NCI-H460 (cell line): ENCODE data around the gene ZNF423. TPM values are rescaled to one million over a fixed set of nuclear protein-coding genes. Genes with fewer than 3 reads are reported as not detected.

Experiments used
- DNase-seq: peaks from one replicate; pipeline ENCODE4 v3.0.0-alpha.2; 2016; ENCODE audit warnings: low read depth; ENCODE audit errors: extremely low read depth
- total RNA-seq: library from RNA; depleted of rRNA; stranded (reverse); fragments of >200 nt; shearing (Covaris generic); gene quantifications from 2 replicates; pipeline ENCODE4 v1.2.3, GENCODE V29; 2014

ZNF423 gene
- total RNA-seq, 1 experiment from 2014 or later: not detected

DNA sequence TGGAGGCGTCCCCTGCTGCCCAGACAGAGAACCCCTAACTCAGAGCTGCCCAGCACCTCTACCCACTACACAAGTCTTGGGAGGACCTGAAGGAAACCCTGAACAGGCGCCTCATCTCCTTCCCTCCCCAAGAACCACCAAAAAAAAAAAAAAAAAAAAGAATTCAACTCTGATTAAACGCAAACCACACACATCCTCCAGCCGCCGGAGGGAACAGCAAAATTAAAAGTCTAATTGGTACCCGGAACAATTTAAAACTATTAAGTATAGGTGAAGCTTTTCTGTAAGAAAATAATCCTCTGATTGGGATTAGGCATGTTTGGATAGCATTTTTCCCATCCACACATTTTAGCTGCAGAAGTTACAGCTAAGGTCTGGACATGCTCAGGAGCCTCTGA, 202.7 kb downstream of the ZNF423 start:
- DNase-seq: no peak

DNA sequence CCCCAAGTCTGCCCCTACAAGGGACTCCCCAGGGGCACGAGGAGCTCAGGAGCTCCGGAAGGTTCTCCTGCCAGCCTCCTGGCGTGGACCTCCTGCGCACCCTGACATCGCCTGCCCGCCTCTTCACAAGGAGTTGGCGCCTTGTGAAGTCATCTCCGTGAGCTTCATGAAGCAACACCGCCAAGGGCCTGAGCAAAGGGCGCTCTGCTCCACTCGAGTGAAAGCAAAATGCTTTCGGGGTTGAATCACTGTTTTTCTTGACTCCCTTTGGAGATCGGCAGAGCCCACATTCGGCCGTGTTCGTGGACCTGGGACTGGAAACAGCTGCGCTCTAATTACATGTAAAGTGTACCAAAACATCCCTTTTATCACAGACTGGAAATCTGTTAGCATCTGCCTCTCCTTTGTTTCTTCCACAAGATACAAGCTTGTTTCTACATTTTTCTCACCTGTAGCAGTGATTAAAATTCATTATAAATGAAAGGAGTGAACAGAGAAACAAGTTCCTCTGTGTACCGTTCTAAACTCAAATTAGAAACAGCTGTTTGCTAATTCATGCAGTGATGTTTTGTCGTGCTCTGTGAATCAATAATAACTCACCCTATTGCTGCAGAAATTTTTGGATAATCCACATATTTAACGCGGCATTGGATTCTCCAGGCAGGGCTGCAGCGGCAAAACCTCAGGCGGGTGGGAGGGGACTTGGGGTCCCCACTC, 203.3 kb downstream of the ZNF423 start:
- DNase-seq: no peak

DNA sequence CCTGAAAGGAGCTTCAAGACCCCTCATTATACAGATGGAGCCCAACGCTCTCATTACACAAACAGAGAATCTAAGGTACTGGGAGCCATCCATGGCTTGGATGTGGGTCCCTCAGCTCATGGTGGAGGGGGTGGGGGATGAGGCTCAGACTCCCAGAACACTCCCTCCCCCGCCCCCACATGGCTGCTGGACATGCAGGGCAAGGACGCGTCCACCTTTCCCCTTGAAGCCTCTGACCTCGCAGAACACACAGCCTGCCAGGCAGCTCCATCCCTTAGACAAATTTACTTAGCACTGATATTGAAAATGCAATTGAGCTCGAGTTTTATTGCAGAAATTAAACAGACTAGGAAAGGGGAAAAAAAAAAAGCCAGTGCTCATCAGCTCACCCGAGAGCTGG, 203.9 kb downstream of the ZNF423 start:
- no peak for DNase-seq

DNA sequence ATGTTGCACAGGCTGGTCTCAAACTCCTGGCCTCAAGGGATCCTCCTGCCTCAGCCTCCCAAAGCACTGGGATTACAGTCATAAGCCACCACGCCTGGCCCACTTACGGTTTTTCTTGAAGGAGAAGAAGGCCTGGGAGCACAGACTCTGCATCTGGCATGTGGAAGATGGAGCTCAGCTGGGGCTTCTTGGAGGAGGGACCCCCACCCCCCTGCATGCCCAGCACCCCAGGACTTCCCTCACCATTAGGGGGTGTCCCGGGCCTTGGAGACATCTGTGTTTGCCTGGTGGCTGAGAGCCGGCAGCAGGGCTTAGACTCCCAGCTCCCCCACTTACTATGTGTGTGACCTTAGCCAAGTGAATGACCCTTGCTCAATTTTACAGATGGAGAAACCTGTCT, 204.7 kb downstream of the ZNF423 start:
- DNase-seq: no peak

DNA sequence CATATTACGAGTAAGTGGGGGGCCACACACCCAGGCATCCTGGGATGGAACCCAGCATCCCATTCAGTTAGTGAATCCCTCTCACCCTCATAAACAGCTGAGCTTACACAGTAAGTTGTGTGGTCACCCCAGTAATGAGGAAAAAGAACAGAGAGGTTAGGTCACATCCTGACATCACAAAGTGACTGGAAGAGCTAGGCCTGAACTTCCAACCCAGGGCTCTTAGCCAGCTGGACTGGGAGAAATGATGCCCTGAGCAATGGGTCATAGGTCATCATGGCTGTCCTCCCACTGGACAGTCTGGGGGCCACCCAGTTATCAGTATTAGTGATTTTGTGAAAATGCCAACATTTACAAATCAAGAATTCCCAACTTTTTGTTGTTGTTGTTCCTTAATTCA, 205.3 kb downstream of the ZNF423 start:
- no peak for DNase-seq

DNA sequence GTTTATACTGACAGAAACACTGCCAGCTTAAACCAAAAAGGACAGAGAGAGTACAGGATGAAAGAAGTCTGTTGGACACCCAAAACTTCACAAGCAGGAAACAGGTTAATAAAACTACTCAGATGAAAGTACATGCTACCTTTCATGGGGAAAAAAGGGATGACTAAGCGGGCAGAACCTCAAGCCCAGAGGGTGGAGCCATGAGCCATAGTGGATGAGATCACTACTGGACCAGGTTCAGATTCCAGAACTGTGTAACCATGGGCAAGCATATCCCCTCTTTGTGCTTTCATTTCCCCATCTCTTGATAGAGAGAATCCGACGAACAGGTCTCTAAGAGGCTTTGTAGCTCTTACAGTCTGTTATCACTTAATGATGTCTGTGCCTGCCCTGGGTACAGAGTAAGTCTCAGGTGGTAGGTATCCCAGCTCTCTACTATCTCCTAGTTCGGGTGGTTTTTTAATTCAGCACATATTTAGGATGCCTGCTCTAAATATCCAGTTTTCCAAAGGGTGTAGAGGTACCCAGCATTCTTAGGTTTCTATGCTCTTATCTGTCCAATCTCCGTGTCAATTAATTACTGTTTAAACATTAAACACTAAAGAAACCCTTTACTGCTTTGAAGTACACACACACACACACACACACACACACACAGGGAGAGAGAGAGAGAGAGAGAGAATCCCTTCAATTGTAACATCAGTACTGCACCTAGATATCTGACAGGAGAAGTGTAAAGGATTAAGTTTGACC, 206.7 kb downstream of the ZNF423 start:
- DNase-seq: no peak

DNA sequence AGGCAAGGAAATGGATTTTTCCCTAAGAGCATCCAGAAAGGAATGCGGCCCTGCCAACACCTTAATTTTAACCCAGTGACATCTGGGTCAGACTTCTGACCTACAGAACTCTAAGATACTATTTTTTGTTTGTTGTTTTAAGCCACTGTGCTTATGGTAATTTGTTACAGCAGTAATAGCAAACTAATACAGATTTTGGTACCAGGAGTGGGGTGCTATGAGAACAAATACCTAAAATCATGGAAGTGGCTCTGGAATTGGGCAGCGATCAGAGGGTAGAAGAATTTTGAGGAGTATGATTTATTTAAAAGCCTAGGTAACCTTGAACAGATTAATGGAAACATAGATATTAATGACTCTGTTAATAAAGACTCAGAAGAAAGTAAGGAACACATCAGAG, 208.2 kb downstream of the ZNF423 start:
- DNase-seq: no peak

DNA sequence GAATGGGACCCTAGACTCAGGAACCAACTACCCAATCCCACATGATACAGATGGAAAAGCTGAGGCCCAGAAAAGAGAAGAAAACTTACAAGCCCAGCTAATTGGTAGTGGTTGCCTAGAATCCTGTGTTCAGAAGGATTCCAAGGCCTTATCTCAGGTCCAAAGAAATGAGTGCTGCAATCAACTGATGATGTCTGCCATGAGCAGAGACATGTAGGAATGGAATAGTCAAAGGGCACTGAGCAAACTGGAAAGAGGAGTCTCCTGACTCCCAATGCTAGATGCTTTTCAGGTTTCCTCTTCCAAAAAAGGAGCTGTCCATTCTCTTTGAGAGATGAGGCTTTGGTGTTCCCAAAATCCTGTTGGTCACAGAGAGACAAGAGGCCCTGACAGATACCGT, 210.6 kb downstream of the ZNF423 start:
- no peak for DNase-seq

DNA sequence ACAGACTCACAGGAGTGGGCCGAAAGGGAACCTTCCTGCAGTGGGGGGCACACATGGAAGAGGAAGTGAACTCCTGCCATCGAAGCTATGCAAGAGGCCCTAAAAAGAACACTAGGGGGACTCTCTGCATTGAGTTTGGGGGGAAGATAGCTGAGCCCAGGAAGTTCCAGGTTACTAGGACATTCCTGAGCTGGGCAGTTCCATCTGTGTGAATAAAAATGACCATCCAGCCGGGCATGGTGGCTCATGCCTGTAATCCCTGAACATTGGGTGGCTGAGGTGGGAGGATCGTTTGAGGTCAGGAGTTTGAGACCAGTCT, 211.8 kb downstream of the ZNF423 start:
- no peak for DNase-seq

DNA sequence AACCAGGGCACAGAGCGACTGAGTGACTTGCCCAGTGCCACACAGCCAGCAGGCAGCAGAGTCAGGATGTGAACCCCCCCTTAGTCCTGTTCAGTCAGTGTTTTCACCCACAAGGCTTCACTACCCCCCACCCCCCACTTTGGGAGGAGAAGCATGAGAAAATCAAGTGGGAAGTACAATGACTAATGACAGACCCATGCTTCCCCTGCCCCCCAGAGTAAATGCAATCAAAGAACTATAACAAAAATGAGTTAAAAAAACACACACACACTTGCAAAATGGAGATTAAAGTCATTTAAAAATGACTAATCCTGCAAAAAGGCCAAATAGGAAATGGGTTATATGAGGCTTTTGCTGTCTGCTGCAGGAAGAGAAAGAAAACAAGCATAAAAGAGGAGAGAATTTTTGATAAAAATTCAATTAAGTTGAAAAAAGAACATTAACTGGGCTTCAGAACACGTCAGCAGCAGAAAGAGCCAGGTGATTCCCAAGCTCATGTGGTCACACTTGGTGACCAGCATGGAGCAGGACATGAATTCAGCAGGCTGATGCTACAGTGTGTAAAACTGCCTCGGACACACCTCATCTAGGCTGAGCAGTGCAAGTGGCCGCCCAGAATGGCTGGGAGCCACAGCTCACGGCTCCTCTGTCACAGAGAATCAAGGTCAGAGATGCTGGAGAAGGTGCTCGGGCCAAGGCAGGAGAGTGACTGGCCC, 212.3 kb downstream of the ZNF423 start:
- no peak for DNase-seq

DNA sequence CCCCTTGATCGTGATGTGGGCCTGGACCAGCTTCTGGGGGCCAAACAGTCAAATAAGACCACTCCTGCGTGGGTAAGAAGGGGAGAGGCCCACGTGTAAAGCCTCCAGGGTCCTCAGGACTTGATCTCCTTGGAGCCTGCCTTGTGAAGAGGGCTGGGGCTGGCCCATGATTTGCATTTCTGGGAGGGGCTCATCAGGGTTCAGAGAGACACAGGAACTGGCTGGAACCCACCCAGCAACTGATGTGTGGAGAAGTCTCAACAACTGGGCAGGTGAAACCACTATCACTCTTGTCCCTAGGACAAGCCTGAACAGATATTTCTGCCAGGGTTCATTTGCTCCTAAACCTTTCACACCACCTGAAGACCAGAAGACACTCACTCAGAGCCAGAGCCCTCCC, 214.7 kb downstream of the ZNF423 start:
- DNase-seq: no peak

DNA sequence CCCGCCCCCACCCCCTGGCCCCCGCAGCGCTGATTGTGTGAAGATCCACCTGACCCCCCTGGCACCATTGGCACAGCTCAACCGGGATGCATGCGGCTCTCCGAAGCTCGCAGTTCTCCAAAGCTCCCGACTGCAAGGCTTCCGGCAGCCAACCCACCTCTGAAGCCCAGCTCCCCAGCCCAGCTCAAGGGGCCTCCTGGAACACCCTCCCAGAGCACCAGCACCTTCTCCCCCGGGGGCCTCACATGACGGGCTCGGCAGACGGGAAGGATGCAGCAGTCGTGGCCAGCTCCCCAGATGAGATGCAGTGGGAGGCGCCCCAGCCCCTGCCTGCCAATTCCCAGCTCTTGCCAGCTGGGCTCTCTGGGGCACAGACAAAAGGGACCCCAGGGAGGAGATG, 215.3 kb downstream of the ZNF423 start:
- DNase-seq: no peak

DNA sequence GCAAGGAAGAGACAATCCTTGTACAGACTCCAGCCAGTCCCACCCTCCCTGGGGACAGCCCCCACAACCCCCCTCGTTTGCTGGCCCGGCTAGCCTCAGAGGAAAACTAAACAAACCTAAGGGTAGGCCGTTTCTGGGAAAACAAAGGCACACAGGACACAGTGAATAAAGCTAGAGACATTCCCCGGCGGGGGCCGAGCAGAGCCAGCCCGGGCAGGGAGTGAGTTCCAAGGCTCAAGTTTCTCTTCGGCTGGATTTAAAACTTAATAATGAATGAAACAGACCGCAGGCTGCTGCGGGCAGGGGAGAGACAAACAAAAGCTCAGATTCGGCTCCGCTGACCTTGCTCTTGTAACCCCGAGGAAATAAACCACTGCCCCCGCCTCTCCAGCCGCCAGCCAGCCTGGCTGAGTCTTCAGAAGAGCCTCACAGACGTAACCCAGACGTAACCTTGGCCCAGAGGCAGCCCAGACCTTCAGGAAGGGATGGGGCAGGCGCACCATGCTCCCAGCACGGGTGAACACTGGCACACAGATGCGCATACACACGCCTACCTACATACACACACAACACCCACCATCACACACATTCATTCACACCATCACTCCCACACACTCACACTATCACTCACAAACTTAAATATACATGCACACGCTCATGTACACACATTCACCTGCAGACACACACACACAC, 216.0 kb downstream of the ZNF423 start:
- DNase-seq: no peak

DNA sequence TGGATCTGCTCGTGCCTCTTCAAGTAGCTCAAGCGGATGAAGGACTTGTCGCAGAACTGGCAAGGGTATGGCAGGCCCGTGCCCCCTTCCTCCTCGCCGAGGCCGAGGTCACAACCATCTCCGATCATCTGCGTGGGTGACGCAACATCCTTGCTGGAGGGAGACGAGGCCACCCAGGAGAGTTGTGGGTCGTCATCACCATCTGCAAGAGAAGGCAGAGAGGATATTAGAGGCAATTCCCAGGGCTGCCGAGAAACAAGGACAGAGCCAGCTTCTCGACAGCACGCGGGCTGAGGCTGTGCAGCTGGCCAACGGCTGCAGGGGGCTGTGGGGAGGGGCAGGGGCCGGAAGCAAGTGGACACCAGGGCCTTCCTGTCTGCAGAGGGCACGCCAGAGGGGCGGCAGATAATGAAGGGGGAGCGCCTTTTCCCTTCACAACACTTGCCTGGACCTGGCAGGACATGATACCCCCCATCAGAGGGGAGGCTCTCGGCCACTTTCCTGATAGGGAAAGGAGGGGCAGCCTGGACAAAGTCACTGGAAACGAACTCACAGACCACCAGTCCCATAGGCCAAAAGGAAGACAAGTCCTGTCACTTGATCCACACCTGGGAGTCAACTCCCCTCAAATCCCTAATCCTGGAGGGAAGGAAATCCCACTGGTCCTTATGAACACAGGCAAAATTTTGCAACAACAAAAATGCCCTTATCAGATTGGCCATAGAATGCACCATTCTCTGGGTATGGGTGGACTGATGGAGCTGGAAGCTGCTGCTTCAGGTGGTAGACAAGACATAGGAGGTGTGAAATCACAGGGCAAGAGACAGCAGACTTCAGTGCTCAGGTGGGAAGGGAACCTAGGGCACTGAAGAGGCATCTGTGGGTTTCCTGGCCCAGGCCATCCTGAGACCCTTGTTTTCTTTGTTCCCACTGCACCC, 217.0 kb downstream of the ZNF423 start:
- DNase-seq: no peak

DNA sequence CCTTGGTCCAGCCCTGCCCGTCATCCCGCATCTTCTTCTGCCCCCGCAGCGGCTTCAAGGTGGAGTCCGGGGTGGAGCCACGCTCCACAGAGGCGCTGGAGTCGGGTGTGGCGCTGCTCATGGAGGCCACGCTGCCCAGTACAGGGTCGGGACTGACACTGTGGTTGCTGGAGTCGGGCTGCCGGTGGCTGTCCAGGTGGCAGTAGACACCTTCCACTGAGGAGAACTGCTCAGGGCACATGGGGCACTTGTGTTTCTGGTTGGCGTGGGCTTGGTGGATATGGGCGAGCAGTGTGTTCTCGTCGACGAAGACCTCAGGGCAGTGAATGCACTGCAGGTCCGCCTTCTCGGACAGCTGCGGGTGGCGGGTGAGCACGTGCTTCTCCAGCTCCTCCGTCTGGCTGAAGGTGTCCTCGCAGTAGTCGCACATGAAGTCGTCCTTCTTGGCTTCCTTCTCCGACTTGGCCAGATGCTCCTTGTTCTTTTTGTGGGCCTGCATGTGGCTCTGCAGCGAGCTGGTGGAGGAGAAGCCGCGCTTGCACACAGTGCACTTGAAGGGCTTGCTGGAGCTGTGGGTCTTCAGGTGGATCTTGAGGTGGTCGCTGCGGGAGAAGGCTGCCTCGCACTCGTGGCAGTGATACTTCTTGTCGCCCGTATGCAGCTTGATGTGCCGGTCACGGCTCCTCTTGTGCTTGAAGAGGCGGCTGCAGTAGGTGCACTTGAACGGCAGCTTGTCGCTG, 217.8 kb downstream of the ZNF423 start:
- DNase-seq: no peak

DNA sequence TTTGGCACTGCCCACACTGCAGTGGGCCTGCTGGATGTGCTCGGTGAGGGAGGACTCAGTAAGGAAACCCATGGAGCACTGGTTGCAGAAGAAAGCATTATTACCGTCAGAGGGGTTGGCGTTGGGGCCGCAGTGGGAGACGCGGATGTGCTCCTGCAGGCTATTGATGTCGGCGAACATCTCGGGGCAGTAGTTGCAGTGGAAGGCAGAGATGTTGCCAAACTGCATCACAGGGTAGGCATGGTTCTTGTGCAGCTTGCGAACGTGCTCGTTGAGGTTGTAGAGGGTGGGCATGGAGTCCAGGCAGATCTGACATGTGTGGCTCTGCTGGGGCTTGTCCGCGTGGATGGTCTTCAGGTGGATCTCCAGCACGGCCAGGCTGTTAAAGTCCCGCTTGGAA, 218.4 kb downstream of the ZNF423 start:
- no peak for DNase-seq

DNA sequence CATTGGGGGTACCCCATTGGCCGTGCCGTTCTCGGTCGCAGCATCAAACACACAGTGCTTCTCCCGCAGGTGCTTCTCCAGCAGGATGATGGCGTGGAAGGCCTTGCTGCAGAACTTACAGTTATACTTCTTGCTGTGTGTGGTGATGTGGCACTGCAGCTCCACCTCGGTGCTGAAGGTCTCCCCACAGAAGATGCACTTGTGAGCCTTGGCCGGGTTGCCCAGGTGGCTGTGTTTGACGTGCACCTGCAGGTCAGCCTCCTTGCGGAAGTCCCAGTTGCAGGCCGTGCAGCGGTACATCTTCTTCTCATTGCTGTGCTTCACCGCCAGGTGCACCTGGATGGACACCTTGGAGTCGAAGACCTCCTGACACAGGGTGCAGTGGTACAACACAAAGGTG, 219.3 kb downstream of the ZNF423 start:
- no peak for DNase-seq

DNA sequence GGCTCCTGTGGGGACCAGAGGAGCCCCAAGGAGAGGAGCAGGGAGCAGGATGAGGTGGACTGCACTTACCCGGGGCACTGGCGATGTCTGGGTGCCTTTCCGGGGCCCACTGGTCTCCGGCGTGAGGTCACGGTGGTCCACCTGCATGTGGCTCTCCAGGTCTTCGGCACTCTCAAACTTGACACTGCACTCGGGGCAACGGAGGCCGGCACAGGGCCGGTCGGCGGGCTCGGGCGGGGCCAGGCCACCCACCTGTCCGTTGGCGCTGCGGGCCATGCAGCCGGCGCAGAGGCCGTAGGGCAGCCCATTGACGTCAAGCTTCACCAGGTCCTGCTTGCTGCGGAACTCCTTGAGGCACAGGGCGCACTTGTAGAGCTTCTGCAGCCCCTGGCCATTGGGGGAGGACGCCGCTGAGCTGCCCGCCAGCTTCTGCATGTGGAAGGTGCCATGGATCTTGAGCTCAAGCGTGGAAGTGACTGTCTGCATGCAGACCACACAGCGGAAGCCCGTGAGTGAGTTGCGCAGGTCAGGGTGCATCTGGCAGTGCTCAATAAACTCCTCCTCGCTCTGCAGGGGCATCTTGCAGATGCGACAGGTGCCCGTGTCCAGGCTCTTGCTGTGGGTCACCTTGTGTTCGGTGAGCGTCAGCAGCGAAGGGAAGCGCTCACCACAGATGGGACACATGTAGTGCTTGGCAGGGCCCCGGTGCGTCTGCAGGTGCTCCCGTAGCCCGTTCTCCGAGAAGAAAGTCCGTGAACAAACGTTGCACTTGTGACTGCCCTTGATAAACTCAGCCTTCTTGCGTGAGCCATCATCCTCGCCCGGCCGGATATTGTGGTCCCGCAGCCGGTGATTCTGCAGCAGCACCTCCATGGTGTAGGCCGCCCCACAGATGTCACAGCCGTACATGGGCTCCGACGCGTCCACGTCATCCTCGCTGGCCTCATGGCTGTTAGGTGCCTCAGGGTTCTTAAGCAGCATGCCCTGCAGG, 220.0 kb downstream of the ZNF423 start:
- DNase-seq: no peak
